H1 (cell line): ENCODE data around the gene NT5DC3. TPM values are rescaled to one million over a fixed set of nuclear protein-coding genes. Genes with fewer than 3 reads are reported as not detected.

Experiments
- CTCF ChIA-PET: fragments of 300-600 bp; sonication (Branson Sonifier 250); formaldehyde crosslinking; loops from one replicate; lab custom pipeline; 2021; ENCODE audit not compliant: partially characterized antibody; lab: Charles Lee
- POLR2A ChIA-PET: fragments of 300-600 bp; sonication (Branson Sonifier 250); formaldehyde crosslinking; loops from one replicate; lab custom pipeline; 2021; ENCODE audit warnings: inconsistent platforms; ENCODE audit not compliant: partially characterized antibody; lab: Charles Lee
- DNase-seq, 2 experiments: peaks; one replicate each; pipeline versions ENCODE4 v3.0.0 to v3.0.0-alpha.2; 2010 to 2022; ENCODE audit warnings: low spot score in 2 of 2, low read depth in 1 of 2, mixed read lengths in 1 of 2
- FAIRE-seq: peaks from 2 replicates; lab custom pipeline; 2011; peaks lifted over from hg19 to GRCh38; lab: Jason Lieb, UNC
- H2AFZ ChIP-seq: 2 replicates; pipeline ENCODE4 v1.8.1; 2012; ENCODE audit warnings: low read length, inconsistent platforms
- H2AK5ac ChIP-seq: 2 replicates; pipeline ENCODE4 v1.6.1; 2013; ENCODE audit warnings: low read depth, low read length
- H2BK120ac ChIP-seq: replicated peaks from 2 replicates; pipeline ENCODE3; 2013; ENCODE audit warnings: low read depth, low read length, inconsistent platforms
- H2BK12ac ChIP-seq: 2 replicates; pipeline ENCODE4 v1.6.1; 2013; ENCODE audit warnings: low read depth, low read length
- H2BK15ac ChIP-seq: 2 replicates; pipeline ENCODE4 v1.6.1; 2013; ENCODE audit warnings: low read length
- H2BK20ac ChIP-seq: 2 replicates; pipeline ENCODE4 v1.6.1; 2013; ENCODE audit warnings: low read length
- H2BK5ac ChIP-seq: 2 replicates; pipeline ENCODE4 v1.6.1; 2013; ENCODE audit warnings: low read depth, low read length
- H3K14ac ChIP-seq: 2 replicates; pipeline ENCODE4 v1.6.1; 2013; ENCODE audit warnings: inconsistent platforms; ENCODE audit not compliant: insufficient read length
- H3K18ac ChIP-seq: 2 replicates; pipeline ENCODE4 v1.6.1; 2013; ENCODE audit warnings: low read length; ENCODE audit errors: extremely low read depth
- H3K23ac ChIP-seq: 2 replicates; pipeline ENCODE4 v1.6.1; 2013; ENCODE audit warnings: inconsistent platforms; ENCODE audit not compliant: insufficient read length
- H3K23me2 ChIP-seq: 2 replicates; pipeline ENCODE4 v1.6.1; 2013; ENCODE audit warnings: low read depth, low read length
- H3K27ac ChIP-seq: 2 replicates; pipeline ENCODE4 v1.6.1; 2011; ENCODE audit warnings: low read depth, low read length, inconsistent platforms
- H3K27me3 ChIP-seq, 4 experiments: replicated peaks in 1 of 4; 1 replicate in 1 of 4; 2 replicates in 3 of 4; pipeline versions ENCODE4 v1.6.1 to v1.8.1; 2011 to 2013; ENCODE audit warnings: low read length in 3 of 4, mild to moderate bottlenecking in 3 of 4, inconsistent platforms in 2 of 4, mixed read lengths in 2 of 4, moderate library complexity in 1 of 4; ENCODE audit not compliant: control insufficient read depth in 3 of 4, insufficient read depth in 3 of 4; ENCODE audit errors: extremely low read depth in 1 of 4
- H3K36me3 ChIP-seq, 4 experiments: 2 replicates each; pipeline versions ENCODE4 v1.6.1 to v1.8.1; 2011 to 2013; ENCODE audit warnings: mild to moderate bottlenecking in 4 of 4, low read length in 3 of 4, moderate library complexity in 2 of 4, control low read depth in 1 of 4, inconsistent platforms in 1 of 4; ENCODE audit not compliant: insufficient read depth in 4 of 4, control insufficient read depth in 2 of 4
- H3K4ac ChIP-seq: replicated peaks from 2 replicates; pipeline ENCODE3; 2013; ENCODE audit warnings: low read length, low read depth, mixed read lengths, inconsistent platforms; ENCODE audit not compliant: insufficient read length
- H3K4me1 ChIP-seq, 4 experiments: replicated peaks in 1 of 4; 1 replicate in 1 of 4; 2 replicates in 3 of 4; pipeline versions ENCODE4 v1.6.1 to v1.8.1; 2011 to 2013; ENCODE audit warnings: low read length in 3 of 4, inconsistent platforms in 2 of 4, mixed read lengths in 1 of 4; ENCODE audit not compliant: insufficient read depth in 4 of 4, control insufficient read depth in 3 of 4
- H3K4me2 ChIP-seq, 2 experiments: 2 replicates each; pipeline versions ENCODE4 v1.6.1 to v1.8.1; 2011 to 2013; ENCODE audit warnings: low read depth in 2 of 2, low read length in 2 of 2, control low read depth in 1 of 2, inconsistent platforms in 1 of 2, mild to moderate bottlenecking in 1 of 2; ENCODE audit not compliant: insufficient read depth in 1 of 2
- H3K4me3 ChIP-seq, 4 experiments: fragments of 200-600, 300-600 bp in 1 of 4; sonication (generic), shearing (Covaris generic), sonication (Bioruptor Twin) in 1 of 4; 2 replicates each; pipeline versions ENCODE4 v1.5.1 to v1.8.1; 2011 to 2016; ENCODE audit warnings: low read length in 4 of 4, low read depth in 3 of 4, control low read depth in 2 of 4, inconsistent platforms in 2 of 4, mild to moderate bottlenecking in 2 of 4, mixed read lengths in 1 of 4, moderate library complexity in 1 of 4; ENCODE audit not compliant: insufficient read depth in 2 of 4; ENCODE audit errors: extremely low read depth in 1 of 4
- H3K56ac ChIP-seq: replicated peaks from 2 replicates; pipeline ENCODE3; 2013; ENCODE audit warnings: low read depth, mild to moderate bottlenecking, mixed read lengths, low read length, inconsistent platforms; ENCODE audit not compliant: insufficient read length
- H3K79me1 ChIP-seq: 2 replicates; pipeline ENCODE4 v1.6.1; 2013; ENCODE audit warnings: low read depth, low read length, control low read depth
- H3K79me2 ChIP-seq, 2 experiments: 2 replicates each; pipeline versions ENCODE4 v1.6.1 to v1.8.1; 2012 to 2013; ENCODE audit warnings: low read length in 2 of 2, mild to moderate bottlenecking in 2 of 2, inconsistent platforms in 1 of 2; ENCODE audit not compliant: insufficient read depth in 2 of 2, control insufficient read depth in 1 of 2
- H3K9ac ChIP-seq, 4 experiments: replicated peaks in 1 of 4; 1 replicate in 1 of 4; 2 replicates in 3 of 4; pipeline versions ENCODE4 v1.6.1 to v1.8.1; 2011 to 2013; ENCODE audit warnings: low read depth in 3 of 4, low read length in 3 of 4, control low read depth in 2 of 4, mild to moderate bottlenecking in 2 of 4, moderate library complexity in 2 of 4, inconsistent platforms in 1 of 4; ENCODE audit errors: extremely low read depth in 1 of 4
- H3K9me3 ChIP-seq, 2 experiments: 2 replicates each; pipeline versions ENCODE4 v1.6.1 to v1.8.1; 2012 to 2013; ENCODE audit warnings: mild to moderate bottlenecking in 2 of 2, moderate library complexity in 2 of 2, control low read depth in 1 of 2, inconsistent platforms in 1 of 2, low read depth in 1 of 2, low read length in 1 of 2, mixed read lengths in 1 of 2; ENCODE audit not compliant: insufficient read depth in 2 of 2
- H4K20me1 ChIP-seq, 2 experiments: replicated peaks in 1 of 2; 2 replicates each; pipeline versions ENCODE3 to v1.8.1; 2011 to 2013; ENCODE audit warnings: inconsistent platforms in 2 of 2, low read length in 2 of 2, mild to moderate bottlenecking in 1 of 2; ENCODE audit not compliant: insufficient read depth in 2 of 2, control insufficient read depth in 1 of 2
- H4K5ac ChIP-seq: 2 replicates; pipeline ENCODE4 v1.6.1; 2013; ENCODE audit warnings: low read length, low read depth, mixed read lengths, inconsistent platforms; ENCODE audit not compliant: insufficient read length
- H4K8ac ChIP-seq: 2 replicates; pipeline ENCODE4 v1.8.0; 2013; ENCODE audit warnings: mild to moderate bottlenecking, moderate library complexity, low read length, inconsistent platforms; ENCODE audit not compliant: insufficient read depth; ENCODE audit errors: extremely low read depth
- H4K91ac ChIP-seq: replicated peaks from 2 replicates; pipeline ENCODE3; 2013; ENCODE audit warnings: low read length, mixed read lengths, inconsistent platforms; ENCODE audit not compliant: insufficient read length
- BACH1 ChIP-seq: IDR thresholded peaks from 2 replicates; pipeline ENCODE4 v1.6.1; 2012; ENCODE audit warnings: low read length, improper control_type of control experiment
- BRCA1 ChIP-seq: IDR thresholded peaks from 2 replicates; pipeline ENCODE4 v1.6.1; 2012; ENCODE audit warnings: low read depth, low read length, improper control_type of control experiment
- CBX5 ChIP-seq: fragments of 300-800, 300-1000 bp; sonication (generic); IDR thresholded peaks from 2 replicates; pipeline ENCODE4 v1.7.1; 2016; ENCODE audit warnings: antibody characterized with exemption, low read length, low read depth
- CHD2 ChIP-seq: IDR thresholded peaks from 2 replicates; pipeline ENCODE4 v1.6.1; 2012; ENCODE audit warnings: low read length, improper control_type of control experiment
- CTCF ChIP-seq, 3 experiments: IDR thresholded peaks; 1 replicate in 2 of 3; 2 replicates in 1 of 3; pipeline versions ENCODE4 v1.5.1 to v1.6.1; 2011; ENCODE audit warnings: low read length in 3 of 3, mild to moderate bottlenecking in 3 of 3, inconsistent platforms in 2 of 3, low read depth in 1 of 3, moderate library complexity in 1 of 3; ENCODE audit not compliant: insufficient read depth in 1 of 3; ENCODE audit errors: control extremely low read depth in 1 of 3
- KDM4A ChIP-seq: IDR thresholded peaks from one replicate; pipeline ENCODE4 v1.7.1; 2012; ENCODE audit warnings: low read depth, mild to moderate bottlenecking, moderate library complexity, low read length, inconsistent platforms; ENCODE audit not compliant: severe bottlenecking
- KDM5A ChIP-seq: fragments of 200-600 bp; IDR thresholded peaks from 2 replicates; pipeline ENCODE4 v1.7.1; 2012; ENCODE audit warnings: mild to moderate bottlenecking, low read length, inconsistent platforms, mixed read lengths
- MAFK ChIP-seq: IDR thresholded peaks from 2 replicates; pipeline ENCODE4 v1.6.1; 2012; ENCODE audit warnings: low read depth, mild to moderate bottlenecking, improper control_type of control experiment, low read length
- RNF2 ChIP-seq: fragments of 200-900, 300-1000 bp; sonication (generic); IDR thresholded peaks from 2 replicates; pipeline ENCODE4 v1.7.1; 2016; ENCODE audit warnings: borderline replicate concordance, low read depth, mild to moderate bottlenecking, antibody characterized with exemption, low read length; ENCODE audit not compliant: poor library complexity, severe bottlenecking; ENCODE audit errors: missing control alignments
- TCF12 ChIP-seq: IDR thresholded peaks from 2 replicates; pipeline ENCODE4 v1.6.1; 2011; ENCODE audit warnings: low read depth, mild to moderate bottlenecking, low read length
- TEAD4 ChIP-seq: IDR thresholded peaks from 2 replicates; pipeline ENCODE4 v1.6.1; 2012; ENCODE audit warnings: low read depth, low read length, inconsistent platforms, mixed read lengths
- WGBS, 2 experiments: shearing (Covaris generic) in 1 of 2; methylation state at CpG; one replicate each; pipeline versions ENCODE4 v1.1.6 to v1.1.7; 2013 to 2015; ENCODE audit warnings: low lambda C conversion rate in 2 of 2, mixed read lengths in 2 of 2, inconsistent platforms in 1 of 2, low coverage in 1 of 2, missing lambda C conversion rate in 1 of 2; ENCODE audit not compliant: insufficient replicate concordance in 2 of 2, insufficient coverage in 1 of 2, insufficient read length in 1 of 2; ENCODE audit errors: extremely low coverage in 1 of 2, missing lambda C conversion rate in 1 of 2; 5-methylcytosine and 5-hydroxymethylcytosine counted together
- polyA plus RNA-seq, 7 experiments: library from polyadenylated mRNA; depleted of rRNA in 3 of 7; stranded (reverse) in 5 of 7; unstranded in 2 of 7; fragments of >200 nt in 5 of 7; fragments of 200-250 nt in 2 of 7; gene quantifications; 1 replicate in 5 of 7; 2 replicates in 1 of 7; 4 replicates in 1 of 7; pipeline versions ENCODE4 v1.2.1 to v1.2.3, GENCODE V29; 2011 to 2013; ENCODE audit warnings: missing spikeins in 2 of 7, mixed read lengths in 2 of 7
- total RNA-seq: library from RNA; stranded (reverse); fragmentation: NEBNext Ultra II Directional; extraction: Animal tissue kit (Norgen Biotek cat#: 25700); gene quantifications from 2 replicates; pipeline ENCODE4 v1.2.1, GENCODE V29; 2021

Gene NT5DC3
- total and polyA plus RNA-seq, 2 of the 8 experiments (the other 6 are each of a cell fraction or from before 2014, with no cell fraction given): 5.4 to 14.8 TPM

DNA sequence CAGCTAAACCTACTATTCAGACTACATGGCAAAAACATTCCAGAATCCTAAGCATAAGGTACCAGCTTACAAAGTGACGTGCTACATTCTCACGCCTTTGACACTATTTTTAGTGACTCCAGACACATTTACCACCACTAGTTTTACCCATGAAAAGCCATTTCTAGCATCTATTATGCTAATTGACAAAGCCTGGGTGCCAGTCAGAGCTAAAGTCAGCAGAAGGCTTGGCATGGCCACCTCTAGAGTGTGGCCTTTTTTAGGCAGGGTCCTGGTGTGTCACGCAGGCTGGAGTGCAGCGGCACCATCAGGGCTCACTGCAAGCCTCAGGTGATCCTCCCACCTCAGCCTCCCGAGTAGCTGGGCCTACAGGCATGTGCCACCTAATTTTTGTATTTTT, 75.7 kb downstream of the NT5DC3 start:
- H2BK5ac ChIP-seq: no peak overlapping the region
- no peaks in the 10 kb centered on the region for H3K79me2 ChIP-seq
- no peaks in the 10 kb centered on the region for H3K23me2 ChIP-seq
- H3K27me3 ChIP-seq: no peaks in the 10 kb centered on the region
- H4K91ac ChIP-seq: no peak overlapping the region
- CTCF ChIA-PET: interaction anchor here (0.6 to 1.8 kb wide), 5 partner anchors 14 to 135 kb away, joined by 3 to 6 read pairs (median 3); no protein-coding TSS in a partner anchor
- no peak overlapping the region for H4K8ac ChIP-seq
- H3K18ac ChIP-seq: no peak overlapping the region
- no peak overlapping the region for H3K27ac ChIP-seq
- H2AFZ ChIP-seq: no peak overlapping the region
- no peak overlapping the region for H2BK15ac ChIP-seq
- no peak overlapping the region for H3K23ac ChIP-seq
- H3K4me1 ChIP-seq: peaks cover 0 to 10% (median 8%) of the 10 kb centered on the region in 4 experiments; a peak in 6 of 7 replicates
- H2BK20ac ChIP-seq: no peak overlapping the region
- H3K9me3 ChIP-seq: no peaks in the 10 kb centered on the region
- no peaks in the 10 kb centered on the region for H4K20me1 ChIP-seq
- no peak overlapping the region for H3K56ac ChIP-seq
- no peak overlapping the region for H3K4me2 ChIP-seq
- H3K4me3 ChIP-seq: no peak overlapping the region
- DNase-seq (no peak), FAIRE-seq (no peak)
- H4K5ac ChIP-seq: no peak overlapping the region
- no peaks in the 10 kb centered on the region; a peak in 1 of 8 replicates for H3K36me3 ChIP-seq
- no peak overlapping the region for H3K9ac ChIP-seq
- no peaks in the 10 kb centered on the region for H3K79me1 ChIP-seq
- no peak overlapping the region for H2BK120ac ChIP-seq
- no peak overlapping the region for H3K14ac ChIP-seq
- POLR2A ChIA-PET: no interaction called here
- H3K4ac ChIP-seq: no peak overlapping the region
- H2AK5ac ChIP-seq: no peak overlapping the region
- 88% methylated on average over 5 of the region's 5 CpGs; no CpG with 5 or more reads in 1 of the 2 experiments for WGBS, 2 experiments
- H2BK12ac ChIP-seq: no peak overlapping the region
- TF ChIP-seq TCF12: no peak
- no peak for TF ChIP-seq TEAD4
- TF ChIP-seq CHD2: no peak
- no peak for TF ChIP-seq KDM5A
- TF ChIP-seq BRCA1: no peak
- no peak for TF ChIP-seq KDM4A
- no peak for TF ChIP-seq CTCF (IDR thresholded peaks at IDR 0.05; ENCODE audit: control extremely low read depth in 1 of 3, insufficient read depth in 1 of 3, low read depth in 1 of 3, low read length in 3 of 3)
- no peak for TF ChIP-seq RNF2
- TF ChIP-seq MAFK: no peak
- TF ChIP-seq BACH1: no peak
- TF ChIP-seq CBX5: no peak
